GM13976 (cell line): Measurements from ENCODE around the gene TRIM5.
"Not testable (repeated sequence)": the region's sequence is repeated elsewhere in the genome, so short reads cannot be mapped to it uniquely, and the experiment has no call there.

Source experiments
- DNase-seq: peaks from one replicate; pipeline ENCODE4 v3.0.0; 2012; ENCODE audit warnings: low spot score
- CTCF ChIP-seq: IDR thresholded peaks from 2 replicates; pipeline ENCODE4 v1.5.1; 2012; ENCODE audit warnings: borderline replicate concordance, mild to moderate bottlenecking; ENCODE audit not compliant: insufficient read depth; ENCODE audit errors: extremely low read depth, missing control alignments, control extremely low read depth
- in situ Hi-C: fragments of 300-500 bp; cut with MboI; formaldehyde crosslinking; loops from one replicate; pipeline ENCODE4 v1.12.0; 2022; ENCODE audit warnings: low sequenced_read_pairs, mixed read lengths, inconsistent platforms; ENCODE audit not compliant: unreplicated experiment

The TRIM5 gene

GRCh38 chr11:5671831-5672230, 13.0 kb downstream of the TRIM5 start:
- in situ Hi-C loops = no loop called here
- no peak for DNase-seq
- TF ChIP-seq CTCF = no peak

GRCh38 chr11:5666402-5666793, 18.5 kb downstream of the TRIM5 start:
- no peak for DNase-seq
- in situ Hi-C loops = no loop called here
- no peak for TF ChIP-seq CTCF

GRCh38 chr11:5665746-5666401, 19.0 kb downstream of the TRIM5 start:
- in situ Hi-C loops = no loop called here
- DNase-seq = no peak

GRCh38 chr11:5665051-5665570, 19.8 kb downstream of the TRIM5 start:
- in situ Hi-C loops = no loop called here
- TF ChIP-seq CTCF = no peak
- no peak for DNase-seq

More at GRCh38 chr11:5665746-5666401, 19.0 kb downstream of the TRIM5 start:
- TF ChIP-seq CTCF = no peak

GRCh38 chr11:5663511-5663910, 21.4 kb downstream of the TRIM5 start:
- no peak for TF ChIP-seq CTCF
- in situ Hi-C loops = no loop called here
- DNase-seq = no peak

- no peak for TF ChIP-seq CTCF
- no peak for DNase-seq
- in situ Hi-C loops = no loop called here
Measured at GRCh38 chr11:5658318-5658717, 26.6 kb downstream of the TRIM5 start.

GRCh38 chr11:5656956-5657355, 27.9 kb downstream of the TRIM5 start:
- in situ Hi-C loops, DNase-seq: not testable (repeated sequence)
